Duodenal mucosa (tissue), 2 donors: ENCODE results near the gene LRRC8A.
A peak's percentile ranks its signal among the peaks of the same experiment; 100 is the strongest.
"Not testable (repeated sequence)": the region's sequence is repeated elsewhere in the genome, so short reads cannot be mapped to it uniquely, and the experiment has no call there.

Experiments used
- H3K27ac ChIP-seq: one replicate; pipeline ENCODE4 v1.7.0; 2013; ENCODE audit warnings: low read depth, low read length
- H3K27me3 ChIP-seq, 2 donors: one replicate each; pipeline ENCODE4 v1.7.0; 2013; ENCODE audit warnings: low read length in 2 of 2, control low read depth in 1 of 2; ENCODE audit not compliant: insufficient read depth in 2 of 2, control insufficient read depth in 1 of 2
- H3K36me3 ChIP-seq, 2 donors: one replicate each; pipeline ENCODE4 v1.7.0; 2013; ENCODE audit warnings: low read length in 2 of 2, control low read depth in 1 of 2; ENCODE audit not compliant: insufficient read depth in 2 of 2, control insufficient read depth in 1 of 2
- H3K4me1 ChIP-seq, 2 donors: one replicate each; pipeline ENCODE4 v1.7.0; 2013; ENCODE audit warnings: low read length in 2 of 2, control low read depth in 1 of 2; ENCODE audit not compliant: insufficient read depth in 2 of 2, control insufficient read depth in 1 of 2
- H3K4me3 ChIP-seq, 2 donors: one replicate each; pipeline ENCODE4 v1.7.0; 2013; ENCODE audit warnings: low read length in 2 of 2, low read depth in 1 of 2
- H3K9ac ChIP-seq, 2 donors: one replicate each; pipeline ENCODE4 v1.7.0; 2013; ENCODE audit warnings: low read length in 2 of 2, low read depth in 1 of 2
- H3K9me3 ChIP-seq, 2 donors: one replicate each; pipeline ENCODE4 v1.7.0; 2013; ENCODE audit warnings: low read length in 2 of 2, control low read depth in 1 of 2; ENCODE audit not compliant: control insufficient read depth in 1 of 2

LRRC8A gene

DNA sequence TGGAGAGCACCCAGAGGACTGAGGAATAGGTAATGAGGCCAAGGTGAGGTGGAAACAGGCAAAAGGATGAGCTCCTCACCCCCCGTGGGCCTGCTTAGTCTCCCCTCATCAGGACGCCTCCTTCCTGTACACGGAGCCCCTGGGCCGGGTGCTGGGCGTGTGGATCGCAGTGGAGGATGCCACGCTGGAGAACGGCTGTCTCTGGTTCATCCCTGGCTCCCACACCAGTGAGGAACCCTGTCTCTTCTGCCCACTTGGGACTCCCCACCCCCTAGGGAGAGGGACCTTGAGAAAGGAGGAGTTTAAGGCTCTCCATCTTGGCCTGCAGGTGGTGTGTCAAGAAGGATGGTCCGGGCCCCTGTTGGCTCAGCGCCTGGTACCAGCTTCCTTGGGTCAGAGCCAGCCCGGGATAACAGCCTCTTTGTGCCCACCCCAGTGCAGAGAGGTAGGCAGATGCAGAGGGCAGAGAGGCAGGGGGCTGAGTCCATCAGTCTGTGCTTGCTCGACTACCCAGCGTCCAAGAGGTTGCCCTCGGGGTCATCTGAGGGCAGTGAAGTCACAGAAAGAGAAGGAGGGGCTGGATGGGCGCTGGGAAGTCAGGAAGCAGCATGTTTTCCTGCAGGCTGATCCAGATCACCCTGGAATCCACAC is 58.5 kb downstream of the LRRC8A start:
- H3K4me3 ChIP-seq: no peak overlapping the region
- peaks cover 0 to 3% of the 10 kb centered on the region in 2 donors for H3K4me1 ChIP-seq
- H3K36me3 ChIP-seq: no peaks in the 10 kb centered on the region
- H3K27ac ChIP-seq: no peak overlapping the region
- no peak overlapping the region for H3K9ac ChIP-seq
- no peaks in the 10 kb centered on the region for H3K9me3 ChIP-seq
- H3K27me3 ChIP-seq: no peaks in the 10 kb centered on the region

DNA sequence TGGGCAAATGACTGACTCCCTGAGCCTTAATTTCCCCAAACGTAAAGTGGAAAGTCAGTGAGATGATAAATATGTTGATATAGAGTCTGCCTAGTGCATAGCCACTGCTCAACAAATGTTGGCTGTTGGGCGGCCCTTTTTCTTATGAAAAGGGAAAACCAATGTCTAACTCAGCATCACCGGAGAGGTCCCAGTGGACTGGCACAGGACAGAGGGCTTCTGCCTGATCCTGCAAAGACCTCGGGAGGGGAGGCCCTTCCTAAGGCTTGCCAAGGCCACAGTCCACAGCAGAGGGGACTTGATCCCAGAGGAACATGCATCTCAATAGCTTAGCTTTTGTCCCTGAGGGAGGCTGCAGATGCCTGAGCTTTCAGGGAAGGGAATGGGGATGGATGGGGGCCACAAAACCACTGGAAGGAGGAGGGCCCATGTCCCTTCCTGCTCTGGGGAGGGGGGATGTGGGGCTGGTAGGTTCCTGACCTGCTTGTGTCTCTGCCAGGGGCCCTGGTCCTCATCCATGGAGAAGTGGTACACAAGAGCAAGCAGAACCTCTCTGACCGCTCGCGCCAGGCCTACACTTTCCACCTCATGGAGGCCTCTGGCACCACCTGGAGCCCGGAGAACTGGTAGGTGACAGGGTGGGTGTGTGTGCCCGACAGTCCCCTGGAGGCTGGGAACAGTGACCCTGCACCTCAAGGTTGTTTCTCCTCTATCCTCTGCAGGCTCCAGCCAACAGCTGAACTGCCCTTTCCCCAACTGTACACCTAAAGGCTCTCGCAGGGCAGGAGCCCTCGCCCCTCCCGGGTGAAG is 59.2 kb downstream of the LRRC8A start:
- H3K4me3 ChIP-seq: no peak overlapping the region
- no peak overlapping the region for H3K27ac ChIP-seq
- no peaks in the 10 kb centered on the region for H3K27me3 ChIP-seq
- H3K4me1 ChIP-seq: peaks cover 0 to 7% of the 10 kb centered on the region in 2 donors
- H3K9me3 ChIP-seq: no peaks in the 10 kb centered on the region
- H3K36me3 ChIP-seq: peaks cover 0 to 6% of the 10 kb centered on the region in 2 donors
- H3K9ac ChIP-seq: no peak overlapping the region

DNA sequence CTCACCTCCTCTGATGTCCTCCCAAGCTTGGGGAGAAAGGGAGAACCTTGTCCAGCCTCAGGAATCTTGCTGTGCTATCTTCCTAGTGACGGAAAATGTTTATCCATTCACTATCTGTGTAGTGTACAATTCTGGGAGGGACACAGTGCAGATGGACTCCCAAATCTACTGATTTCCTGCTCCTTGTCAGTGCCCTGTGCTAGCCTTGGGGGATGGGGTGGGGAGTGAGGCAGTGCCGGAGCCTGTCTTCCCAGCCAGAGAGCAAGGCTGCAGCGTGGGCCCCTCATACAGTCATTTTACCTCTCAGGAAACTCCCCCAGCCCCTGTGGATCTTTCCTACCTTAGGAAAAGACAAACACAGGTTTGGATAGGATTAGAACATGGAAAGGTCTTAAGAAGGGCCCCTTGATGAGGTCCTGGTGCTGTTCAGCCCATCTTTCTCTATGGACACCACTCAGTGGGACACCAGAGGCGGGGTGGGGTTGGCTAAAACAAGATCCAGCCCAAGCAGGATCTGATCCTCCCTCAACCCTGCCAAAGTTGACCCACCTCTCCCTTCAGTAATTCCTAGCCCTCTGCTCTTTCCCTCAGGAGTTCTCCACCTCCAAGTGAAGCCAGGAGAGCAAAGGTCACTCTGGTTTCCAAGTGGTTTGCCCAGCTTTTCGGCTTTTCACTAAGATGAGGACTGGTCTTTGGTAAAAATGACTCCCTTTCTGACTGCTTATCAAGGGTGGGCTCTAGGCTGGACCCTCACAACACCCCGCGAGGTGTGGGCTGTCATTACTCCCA is 62.1 kb downstream of the LRRC8A start:
- H3K36me3 ChIP-seq: peaks cover 0 to 6% of the 10 kb centered on the region in 2 donors

DNA sequence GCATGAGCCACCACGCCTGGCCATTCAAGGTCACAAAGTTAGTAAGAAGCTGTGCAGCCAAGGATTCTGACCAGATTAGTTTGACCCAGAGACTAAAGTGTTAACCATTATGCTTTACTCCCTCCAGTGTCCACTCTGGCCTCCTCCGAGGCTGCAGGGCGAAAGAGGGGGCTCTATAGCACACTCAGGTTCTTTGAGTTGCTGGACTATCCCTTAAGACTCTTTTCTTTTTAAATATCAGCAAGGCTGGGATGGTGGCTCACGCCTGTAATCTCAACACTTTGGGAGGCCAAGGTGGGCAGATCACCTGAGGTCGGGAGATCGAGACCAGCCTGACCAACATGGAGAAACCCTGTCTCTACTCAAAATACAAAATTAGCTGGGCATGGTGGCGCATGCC is 63.0 kb downstream of the LRRC8A start:
- H3K4me3 ChIP-seq, H3K27ac ChIP-seq, H3K9ac ChIP-seq, H3K27me3 ChIP-seq, H3K36me3 ChIP-seq, H3K9me3 ChIP-seq: not testable (repeated sequence)
- peaks cover 8 to 15% of the 10 kb centered on the region in 2 donors for H3K4me1 ChIP-seq

More for the DNA sequence above, 62.1 kb downstream of the LRRC8A start:
- Histone ChIP-seq H3K9ac (no peak overlapping the region), H3K27me3 (no peaks in the 10 kb centered on the region), H3K4me1 (peaks cover 8 to 15% of the 10 kb centered on the region in 2 donors), H3K4me3 (no peak overlapping the region), H3K27ac (no peak overlapping the region), H3K9me3 (no peaks in the 10 kb centered on the region)

DNA sequence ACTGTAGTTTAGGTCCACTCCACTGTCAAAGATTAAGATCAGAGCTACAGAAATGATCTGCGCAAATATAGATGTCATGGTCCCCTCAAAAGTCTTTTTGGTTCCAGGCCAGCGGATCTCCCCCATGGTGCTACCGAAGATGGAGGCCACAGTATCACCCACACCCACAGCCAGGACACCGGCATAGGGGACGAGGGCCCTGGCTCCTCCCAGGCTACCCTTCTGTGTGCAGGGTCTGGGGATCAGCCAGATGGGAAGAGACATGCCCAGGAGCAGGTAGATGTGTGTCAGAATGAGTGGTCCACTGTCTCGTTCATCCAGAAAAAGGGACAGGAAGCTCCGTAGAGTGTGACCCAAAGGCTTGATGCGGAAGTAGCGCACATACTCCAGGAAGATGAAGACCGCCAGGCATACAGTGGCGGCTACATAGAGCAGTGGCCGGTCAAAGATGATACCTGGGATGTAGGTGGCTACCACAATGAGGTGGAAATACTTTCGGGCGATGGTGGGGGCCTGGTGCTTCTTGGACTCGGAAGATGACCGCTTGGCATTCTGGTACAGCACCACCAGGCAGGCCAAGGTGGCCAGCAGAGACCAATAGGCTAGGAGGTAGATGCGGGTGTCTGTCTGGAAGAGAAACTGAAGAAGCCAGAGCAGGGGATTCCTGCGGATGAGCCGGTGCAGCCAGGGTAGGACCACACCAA is 64.0 kb downstream of the LRRC8A start:
- H3K36me3 ChIP-seq: peaks cover 0 to 10% of the 10 kb centered on the region in 2 donors
- H3K27me3 ChIP-seq: no peaks in the 10 kb centered on the region
- peaks cover 8 to 15% of the 10 kb centered on the region in 2 donors for H3K4me1 ChIP-seq
- H3K4me3 ChIP-seq: peak overlapping the region in 1 of 2 donors; percentile 96
- no peaks in the 10 kb centered on the region for H3K9me3 ChIP-seq
- no peak overlapping the region for H3K27ac ChIP-seq
- no peak overlapping the region for H3K9ac ChIP-seq

DNA sequence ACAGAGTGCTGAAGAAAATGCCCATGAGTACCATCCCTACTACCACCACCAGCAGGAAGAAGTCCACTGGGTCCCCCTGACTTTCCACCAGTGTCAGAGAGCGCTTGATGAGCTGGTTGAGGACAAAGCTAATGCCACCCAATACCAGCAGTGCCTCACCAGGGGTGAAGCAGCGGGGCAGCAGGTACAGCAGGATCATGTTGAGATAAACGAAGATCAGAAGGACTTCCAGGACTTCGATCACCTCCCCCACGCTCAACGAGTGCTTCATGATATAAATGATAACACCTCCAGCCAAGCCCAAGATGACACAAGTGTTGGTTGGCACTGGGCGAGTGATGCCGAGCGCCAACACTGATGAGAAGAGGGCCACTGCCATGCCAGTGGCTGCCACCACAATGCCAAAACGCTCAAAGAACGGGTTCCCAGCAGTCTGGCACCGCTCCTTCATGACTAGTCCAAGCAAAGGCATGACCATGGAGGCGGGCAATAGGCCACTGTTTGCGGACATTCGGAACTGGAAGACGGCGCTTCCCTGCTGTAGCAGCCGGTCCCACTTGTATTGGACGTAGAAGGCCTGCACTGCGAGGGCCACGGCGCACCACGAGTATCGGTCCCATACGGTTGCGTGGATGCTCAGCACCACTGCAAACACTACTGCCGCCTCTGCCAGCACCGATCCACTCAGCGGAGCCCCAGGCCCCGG is 64.8 kb downstream of the LRRC8A start:
- Histone ChIP-seq H3K4me3 (peak overlapping the region; percentile 96), H3K27me3 (no peaks in the 10 kb centered on the region), H3K27ac (no peak overlapping the region), H3K4me1 (peaks cover 8 to 13% of the 10 kb centered on the region in 2 donors), H3K36me3 (peaks cover 0 to 10% of the 10 kb centered on the region in 2 donors), H3K9ac (peak overlapping the region; percentile 84 to 95), H3K9me3 (no peaks in the 10 kb centered on the region)

DNA sequence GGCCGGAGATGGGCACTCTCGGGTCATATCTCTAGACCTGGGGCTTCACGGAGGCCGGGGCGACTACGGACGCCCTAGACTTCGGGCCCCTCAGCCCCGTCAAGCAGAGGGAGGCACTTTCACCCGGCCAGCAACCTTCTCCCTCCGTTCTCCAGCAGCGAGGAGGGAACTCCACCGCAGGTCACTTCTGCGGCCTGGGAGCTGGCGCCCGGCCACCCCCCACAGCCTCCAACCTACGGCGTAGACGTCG is 65.3 kb downstream of the LRRC8A start:
- Histone ChIP-seq H3K27me3 (no peaks in the 10 kb centered on the region), H3K27ac (peak overlapping the region; percentile 62), H3K4me1 (peaks cover 8 to 13% of the 10 kb centered on the region in 2 donors), H3K9me3 (no peaks in the 10 kb centered on the region), H3K36me3 (peaks cover 0 to 10% of the 10 kb centered on the region in 2 donors), H3K4me3 (peak overlapping the region; percentile 96), H3K9ac (peak overlapping the region; percentile 84 to 95)

- H3K9ac ChIP-seq: peak within 1 kb of the TSS; percentile 84 to 95
- H3K4me3 ChIP-seq: peak within 1 kb of the TSS; percentile 96
- peaks cover 0 to 10% of the 10 kb centered on the region in 2 donors for H3K36me3 ChIP-seq
- H3K9me3 ChIP-seq: no peaks in the 10 kb centered on the region
- no peaks in the 10 kb centered on the region for H3K27me3 ChIP-seq
- peak within 1 kb of the TSS; percentile 89 for H3K27ac ChIP-seq
- H3K4me1 ChIP-seq: peaks cover 8 to 13% of the 10 kb centered on the region in 2 donors
Measured at GRCh38 chr9:128947527-128948301, 65.8 kb downstream of the LRRC8A start, which contains the start of the genes DOLK and NUP188. Gene DOLK (minus strand): TSS chr9:128947603. CDS start chr9:128947303, 300 bp downstream. Gene NUP188 (plus strand): TSS chr9:128947699. CDS start chr9:128947720, 21 bp downstream.

DNA sequence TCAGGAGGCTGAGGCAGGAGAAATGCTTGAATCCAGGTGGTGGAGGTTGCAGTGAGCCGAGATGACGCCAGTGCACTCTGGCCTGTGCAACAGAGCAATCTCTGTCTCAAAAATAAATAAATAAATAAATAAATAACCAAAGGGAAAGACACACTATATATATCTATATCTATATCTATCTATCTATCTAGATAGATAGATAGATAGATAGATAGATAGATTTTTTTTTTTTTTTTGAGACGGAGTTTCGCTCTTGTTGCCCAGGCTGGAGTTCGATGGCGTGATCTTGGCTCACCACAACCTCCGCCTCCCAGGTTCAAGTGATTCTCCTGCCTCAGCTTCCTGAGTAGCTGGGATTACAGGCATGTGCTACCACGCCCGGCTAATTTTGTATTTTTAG is 79.5 kb downstream of the LRRC8A start:
- H3K36me3 ChIP-seq: peaks cover 9 to 35% of the 10 kb centered on the region in 2 donors
- not testable (repeated sequence) for H3K9me3 ChIP-seq, H3K27ac ChIP-seq, H3K9ac ChIP-seq, H3K4me3 ChIP-seq, H3K27me3 ChIP-seq, H3K4me1 ChIP-seq
